SK-N-SH (cell line): Measurements from ENCODE around the gene SOX13. TPM values are rescaled to one million over a fixed set of nuclear protein-coding genes. Genes with fewer than 3 reads are reported as not detected.

Source experiments
- CTCF ChIA-PET: fragments of 300-600, 350-600 bp; formaldehyde crosslinking; extraction: SDS; loops from one replicate; lab custom pipeline; 2021; lab: Yijun Ruan, JAX
- POLR2A ChIA-PET: fragments of 350-600 bp; sonication (Branson Sonifier 250); formaldehyde crosslinking; extraction: SDS; loops from one replicate; lab custom pipeline; 2020; ENCODE audit warnings: antibody characterized with exemption, inconsistent platforms; lab: Yijun Ruan, JAX
- DNase-seq: peaks from one replicate; pipeline ENCODE4 v3.0.0; 2012
- H2AFZ ChIP-seq: fragments of 200-600 bp; sonication (generic); 2 replicates; pipeline ENCODE4 v1.8.1; 2016; ENCODE audit warnings: antibody characterized with exemption, mild to moderate bottlenecking, low read depth
- H3F3A ChIP-seq: fragments of 200-600 bp; sonication (generic); replicated peaks from 2 replicates; pipeline ENCODE3; 2016; ENCODE audit warnings: antibody characterized with exemption, mild to moderate bottlenecking; ENCODE audit not compliant: insufficient read depth
- H3K27ac ChIP-seq, 2 experiments: fragments of 200-500 bp in 1 of 2; fragments of 200-600 bp in 1 of 2; sonication (Bioruptor generic) in 1 of 2; sonication (generic), shearing (Covaris generic) in 1 of 2; 2 replicates each; pipeline versions ENCODE4 v1.5.1 to v1.6.1; 2014 to 2016; ENCODE audit warnings: low read depth in 2 of 2, inconsistent platforms in 1 of 2, low read length in 1 of 2, mild to moderate bottlenecking in 1 of 2, mixed read lengths in 1 of 2
- H3K27me3 ChIP-seq: fragments of 200-600 bp; sonication (generic), shearing (Covaris generic); 2 replicates; pipeline ENCODE4 v1.6.1; 2016; ENCODE audit warnings: mixed run types; ENCODE audit not compliant: insufficient read depth
- H3K36me3 ChIP-seq, 2 experiments: fragments of 200-500 bp in 1 of 2; fragments of 200-600 bp in 1 of 2; sonication (Bioruptor generic) in 1 of 2; sonication (generic) in 1 of 2; replicated peaks in 1 of 2; 2 replicates each; pipeline versions ENCODE3 to v1.5.1; 2014 to 2016; ENCODE audit warnings: low read length in 1 of 2, mild to moderate bottlenecking in 1 of 2; ENCODE audit not compliant: insufficient read depth in 2 of 2, control insufficient read depth in 1 of 2
- H3K4me1 ChIP-seq, 2 experiments: fragments of 200-500 bp in 1 of 2; fragments of 200-600 bp in 1 of 2; sonication (Bioruptor generic) in 1 of 2; sonication (generic), shearing (Covaris generic) in 1 of 2; 2 replicates each; pipeline versions ENCODE4 v1.5.1 to v1.6.1; 2014 to 2016; ENCODE audit warnings: low read depth in 1 of 2, low read length in 1 of 2, mixed run types in 1 of 2; ENCODE audit not compliant: insufficient read depth in 2 of 2, control insufficient read depth in 1 of 2
- H3K4me2 ChIP-seq: fragments of 200-600 bp; sonication (generic), shearing (Covaris generic); 2 replicates; pipeline ENCODE4 v1.6.1; 2017; ENCODE audit warnings: mixed run types
- H3K4me3 ChIP-seq, 2 experiments: fragments of 200-500 bp in 1 of 2; fragments of 200-600 bp in 1 of 2; sonication (Bioruptor generic) in 1 of 2; sonication (generic), shearing (Covaris generic) in 1 of 2; 2 replicates each; pipeline versions ENCODE4 v1.5.1 to v1.8.1; 2014 to 2016; ENCODE audit warnings: low read depth in 2 of 2, inconsistent platforms in 1 of 2, low read length in 1 of 2, mild to moderate bottlenecking in 1 of 2, mixed read lengths in 1 of 2, moderate library complexity in 1 of 2
- H3K79me2 ChIP-seq: fragments of 200-600 bp; sonication (generic); 2 replicates; pipeline ENCODE4 v1.8.1; 2017; ENCODE audit warnings: mild to moderate bottlenecking; ENCODE audit not compliant: insufficient read depth
- H3K9ac ChIP-seq: fragments of 200-600 bp; sonication (generic); 2 replicates; pipeline ENCODE4 v1.6.1; 2017; ENCODE audit warnings: mixed run types
- H3K9me2 ChIP-seq: fragments of 200-600 bp; sonication (generic); 2 replicates; pipeline ENCODE4 v1.6.1; 2017; ENCODE audit warnings: mixed run types
- H3K9me3 ChIP-seq: fragments of 200-600 bp; sonication (generic); 2 replicates; pipeline ENCODE4 v1.6.1; 2017; ENCODE audit warnings: mixed run types, mild to moderate bottlenecking, moderate library complexity
- H4K20me1 ChIP-seq: fragments of 200-600 bp; sonication (generic); 2 replicates; pipeline ENCODE4 v1.6.1; 2017; ENCODE audit warnings: mild to moderate bottlenecking, mixed run types; ENCODE audit not compliant: insufficient read depth
- FOXM1 ChIP-seq: IDR thresholded peaks from 2 replicates; pipeline ENCODE4 v1.4.0; 2012; ENCODE audit warnings: low read depth, mild to moderate bottlenecking
- GATA2 ChIP-seq: sonication (generic); formaldehyde crosslinking; IDR thresholded peaks from 2 replicates; pipeline ENCODE4 v1.5.0; 2020; ENCODE audit warnings: mild to moderate bottlenecking, missing genetic modification reagents
- JUND ChIP-seq: IDR thresholded peaks from 2 replicates; pipeline ENCODE4 v1.4.0; 2012
- MXI1 ChIP-seq: IDR thresholded peaks from 2 replicates; pipeline ENCODE4 v1.6.1; 2012; ENCODE audit warnings: mild to moderate bottlenecking, low read depth, low read length, improper control_type of control experiment
- NFIC ChIP-seq: IDR thresholded peaks from 2 replicates; pipeline ENCODE4 v1.4.0; 2012; ENCODE audit warnings: borderline replicate concordance
- NRF1 ChIP-seq: IDR thresholded peaks from 2 replicates; pipeline ENCODE4 v1.6.1; 2012; ENCODE audit warnings: low read depth, mild to moderate bottlenecking, low read length
- PBX3 ChIP-seq: IDR thresholded peaks from 2 replicates; pipeline ENCODE4; 2012
- RAD21 ChIP-seq: IDR thresholded peaks from 2 replicates; pipeline ENCODE4 v1.6.1; 2012; ENCODE audit warnings: mild to moderate bottlenecking, low read length
- RCOR1 ChIP-seq: fragments of 150-350 bp; IDR thresholded peaks from 2 replicates; pipeline ENCODE4 v1.6.1; 2017; ENCODE audit warnings: antibody characterized with exemption, low read length
- REST ChIP-seq: IDR thresholded peaks from 2 replicates; pipeline ENCODE4 v1.6.1; 2012; ENCODE audit warnings: mild to moderate bottlenecking, low read depth, low read length, moderate library complexity
- RFX5 ChIP-seq: IDR thresholded peaks from 2 replicates; pipeline ENCODE4 v1.6.1; 2012; ENCODE audit warnings: mild to moderate bottlenecking, improper control_type of control experiment, low read length
- RXRA ChIP-seq: IDR thresholded peaks from 2 replicates; pipeline ENCODE4 v1.4.0; 2012; ENCODE audit warnings: low read depth, mild to moderate bottlenecking, borderline replicate concordance
- SMC3 ChIP-seq: IDR thresholded peaks from 2 replicates; pipeline ENCODE4 v1.6.1; 2012; ENCODE audit warnings: low read depth, low read length, improper control_type of control experiment
- TAF1 ChIP-seq: IDR thresholded peaks from 2 replicates; pipeline ENCODE4 v1.6.1; 2012; ENCODE audit warnings: low read depth, mild to moderate bottlenecking, low read length, moderate library complexity, borderline replicate concordance
- TCF12 ChIP-seq: IDR thresholded peaks from 2 replicates; pipeline ENCODE4 v1.4.0; 2012
- USF2 ChIP-seq: fragments of 150-350 bp; IDR thresholded peaks from 2 replicates; pipeline ENCODE4 v1.6.1; 2017; ENCODE audit warnings: antibody characterized with exemption, low read length, low read depth, borderline replicate concordance
- YY1 ChIP-seq: IDR thresholded peaks from 2 replicates; pipeline ENCODE4 v1.4.0; 2012; ENCODE audit warnings: low read depth, mild to moderate bottlenecking
- WGBS: methylation state at CpG from one replicate; pipeline ENCODE4 v1.1.6; 2017; ENCODE audit warnings: low lambda C conversion rate; 5-methylcytosine and 5-hydroxymethylcytosine counted together
- polyA plus RNA-seq, 3 experiments: library from polyadenylated mRNA; depleted of rRNA; stranded (reverse); fragments of >200 nt; gene quantifications; 2 replicates each; pipeline ENCODE4 v1.2.3, GENCODE V29; 2012
- TF ChIP-seq, protein P1 (sequence below): fragments of 200-600 bp; sonication (generic); IDR thresholded peaks from 2 replicates; pipeline ENCODE4 v1.6.1; 2017; ENCODE audit warnings: antibody characterized with exemption, mild to moderate bottlenecking, moderate library complexity

Gene SOX13
- polyA plus RNA-seq, 1 of the 3 experiments (the other 2 are of a cell fraction), result 10.6 TPM

DNA sequence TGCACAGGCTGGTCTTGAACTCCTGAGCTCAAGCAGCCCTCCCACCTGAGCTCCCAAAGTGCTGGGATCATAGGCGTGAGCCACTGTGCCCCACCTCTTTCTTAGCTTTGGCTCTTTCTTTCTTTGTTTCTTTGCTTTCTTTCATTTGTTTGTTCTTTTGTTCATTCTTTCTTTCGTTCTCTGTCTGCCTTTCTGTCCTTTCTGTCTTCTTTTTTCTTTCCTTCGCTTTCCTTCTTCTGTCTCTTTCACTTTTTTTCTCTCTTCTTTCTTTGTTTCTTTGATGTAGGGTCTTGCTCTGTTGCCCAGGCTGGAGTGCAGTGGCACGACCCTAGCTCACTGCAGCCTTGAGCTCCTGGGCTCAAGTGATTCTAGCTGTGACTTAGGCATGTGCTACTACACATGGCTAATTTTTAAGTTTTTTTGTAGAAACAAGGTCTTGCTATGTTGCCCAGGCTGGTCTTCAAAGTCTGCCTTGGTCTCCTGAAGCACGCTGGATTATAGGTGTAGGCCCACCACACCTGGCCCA is 18.9 kb downstream of the SOX13 start:
- no peaks in the 10 kb centered on the region for H3K27me3 ChIP-seq
- no peaks in the 10 kb centered on the region for H3K9me3 ChIP-seq
- no peaks in the 10 kb centered on the region for H3K36me3 ChIP-seq
- CTCF ChIA-PET, result interaction anchor here (1.6 kb wide), 1 partner anchor 221 kb away, joined by 5 read pairs; no protein-coding TSS in a partner anchor
- H4K20me1 ChIP-seq, result no peaks in the 10 kb centered on the region
- H3K4me2 ChIP-seq, result no peak overlapping the region
- H3K4me1 ChIP-seq, result peaks cover 0 to 31% of the 10 kb centered on the region in 2 experiments; a peak in 1 of 4 replicates
- no peak overlapping the region for H3K4me3 ChIP-seq
- TF ChIP-seq NFIC, result no peak
- no peak for TF ChIP-seq RXRA
- TF ChIP-seq TAF1, result no peak
- TF ChIP-seq NRF1, result no peak
- no peak overlapping the region for H3K9ac ChIP-seq
- H3K9me2 ChIP-seq, result no peaks in the 10 kb centered on the region
- POLR2A ChIA-PET, result no interaction called here
- 90% methylated on average over 5 of the region's 5 CpGs for WGBS
- H3F3A ChIP-seq, result no peaks in the 10 kb centered on the region
- no peak overlapping the region for H3K27ac ChIP-seq
- no peaks in the 10 kb centered on the region; the same call in 1 of the 2 replicates for H3K79me2 ChIP-seq
- DNase-seq, result no peak
- H2AFZ ChIP-seq, result no peak overlapping the region

DNA sequence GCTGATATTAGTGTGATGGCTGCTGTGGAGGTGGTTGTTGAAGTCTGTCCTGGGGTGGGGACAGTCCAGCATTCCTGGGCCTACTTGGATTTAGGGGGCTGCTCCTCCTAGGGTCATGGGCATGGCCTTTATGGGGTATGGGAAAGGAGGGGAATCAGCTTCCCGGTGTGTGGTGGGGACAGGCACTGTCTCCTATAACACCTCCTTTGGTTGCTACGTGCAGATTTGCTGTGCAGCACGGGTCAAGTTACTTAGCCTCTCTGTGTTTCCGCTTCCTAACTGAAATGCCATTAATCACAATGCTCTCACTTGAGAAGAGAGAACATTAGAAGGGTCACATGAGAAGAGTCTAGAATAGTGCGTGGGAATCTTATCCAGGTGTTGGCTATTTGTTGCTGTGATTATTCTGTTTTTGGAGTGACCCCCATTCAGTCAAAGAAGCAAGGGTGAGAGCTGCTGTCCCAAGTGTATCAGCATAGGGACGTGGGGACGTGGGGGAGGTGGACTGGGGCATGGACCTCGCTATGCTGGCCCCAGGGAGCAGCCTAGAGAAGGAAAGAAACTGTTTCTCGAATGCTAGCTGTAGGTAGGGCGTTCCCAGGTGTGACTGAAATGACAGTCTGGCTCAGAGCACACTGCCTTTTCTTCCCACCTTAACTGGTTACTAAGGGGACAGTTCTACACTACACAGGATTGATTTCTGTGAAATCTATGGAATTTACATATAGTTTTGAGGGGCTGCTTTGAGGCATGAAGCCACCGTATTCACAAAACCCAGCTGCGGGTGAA is 19.9 kb downstream of the SOX13 start:
- no peaks in the 10 kb centered on the region for H3F3A ChIP-seq
- H3K36me3 ChIP-seq, result no peaks in the 10 kb centered on the region
- H3K9me3 ChIP-seq, result no peaks in the 10 kb centered on the region
- H3K9ac ChIP-seq, result no peak overlapping the region
- no peak for DNase-seq
- 84% methylated on average over 11 of the region's 12 CpGs for WGBS
- peaks cover 0 to 27% of the 10 kb centered on the region in 2 experiments; a peak in 1 of 4 replicates for H3K4me1 ChIP-seq
- no peak overlapping the region for H3K4me3 ChIP-seq
- H2AFZ ChIP-seq, result no peak overlapping the region
- no peaks in the 10 kb centered on the region for H3K9me2 ChIP-seq
- H3K79me2 ChIP-seq, result no peaks in the 10 kb centered on the region; the same call in 1 of the 2 replicates
- H3K27ac ChIP-seq, result no peak overlapping the region
- no peaks in the 10 kb centered on the region for H3K27me3 ChIP-seq
- ChIA-PET POLR2A (no interaction called here), CTCF (interaction anchor here (1.5 to 1.6 kb wide), 2 partner anchors 36 to 222 kb away, joined by 3 to 5 read pairs; no protein-coding TSS in a partner anchor)
- H3K4me2 ChIP-seq, result no peak overlapping the region
- TF ChIP-seq RFX5 (no peak), REST (no peak), RAD21 (no peak), TAF1 (no peak), GATA2 (CRISPR knock-in tag) (no peak), FOXM1 (no peak), NRF1 (no peak), MXI1 (no peak), SMC3 (no peak), YY1 (no peak), TCF12 (no peak), PBX3 (no peak), USF2 (no peak), RCOR1 (no peak), JUND (no peak)
- TF ChIP-seq, protein P1, sequence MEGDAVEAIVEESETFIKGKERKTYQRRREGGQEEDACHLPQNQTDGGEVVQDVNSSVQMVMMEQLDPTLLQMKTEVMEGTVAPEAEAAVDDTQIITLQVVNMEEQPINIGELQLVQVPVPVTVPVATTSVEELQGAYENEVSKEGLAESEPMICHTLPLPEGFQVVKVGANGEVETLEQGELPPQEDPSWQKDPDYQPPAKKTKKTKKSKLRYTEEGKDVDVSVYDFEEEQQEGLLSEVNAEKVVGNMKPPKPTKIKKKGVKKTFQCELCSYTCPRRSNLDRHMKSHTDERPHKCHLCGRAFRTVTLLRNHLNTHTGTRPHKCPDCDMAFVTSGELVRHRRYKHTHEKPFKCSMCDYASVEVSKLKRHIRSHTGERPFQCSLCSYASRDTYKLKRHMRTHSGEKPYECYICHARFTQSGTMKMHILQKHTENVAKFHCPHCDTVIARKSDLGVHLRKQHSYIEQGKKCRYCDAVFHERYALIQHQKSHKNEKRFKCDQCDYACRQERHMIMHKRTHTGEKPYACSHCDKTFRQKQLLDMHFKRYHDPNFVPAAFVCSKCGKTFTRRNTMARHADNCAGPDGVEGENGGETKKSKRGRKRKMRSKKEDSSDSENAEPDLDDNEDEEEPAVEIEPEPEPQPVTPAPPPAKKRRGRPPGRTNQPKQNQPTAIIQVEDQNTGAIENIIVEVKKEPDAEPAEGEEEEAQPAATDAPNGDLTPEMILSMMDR, result no peak
- no peaks in the 10 kb centered on the region for H4K20me1 ChIP-seq
